Activated naive CD8-positive, alpha-beta T cell treated with anti-CD3 and anti-CD28 coated beads, Interleukin-2, amount 50 U/mL, for 16 hours (primary cell): ENCODE data around the gene PDE4A.
"Not testable (repeated sequence)": the region's sequence is repeated elsewhere in the genome, so short reads cannot be mapped to it uniquely, and the experiment has no call there.

ENCODE experiments used
- DNase-seq: peaks from one replicate; pipeline ENCODE4 v3.0.0-alpha.2; 2020; ENCODE audit warnings: low read depth, low spot score

Gene PDE4A

DNA sequence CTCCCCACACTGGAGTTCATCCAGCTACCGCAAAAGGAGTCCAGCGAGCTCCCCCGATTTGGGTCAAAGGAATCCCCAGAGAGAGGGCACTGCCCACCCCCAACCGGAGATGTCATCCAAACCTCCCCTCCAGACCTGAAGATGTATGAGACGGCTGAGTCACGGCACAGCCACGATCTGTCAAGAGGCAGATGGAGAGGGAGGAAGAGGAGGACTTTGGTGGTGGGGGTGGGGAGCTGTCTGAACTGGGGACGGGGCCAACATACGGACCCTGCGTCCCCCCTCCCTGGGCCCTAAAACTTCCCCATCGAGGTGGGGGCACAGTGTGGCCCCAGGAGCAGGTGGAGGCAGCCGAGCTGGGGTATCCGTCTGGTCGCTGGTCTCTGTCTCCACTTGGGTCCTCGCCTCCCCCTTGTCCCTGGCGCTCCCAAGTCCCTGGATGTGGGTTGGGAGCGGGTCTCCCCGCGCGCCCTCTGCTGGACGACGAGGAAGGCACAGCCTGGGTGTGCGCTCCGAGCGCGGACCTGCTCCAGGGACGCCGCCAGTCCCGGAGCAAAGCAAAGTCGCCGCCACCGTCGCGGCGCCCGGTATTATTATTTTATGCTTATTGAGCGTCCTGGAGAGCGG, 3.8 kb downstream of the PDE4A start:
- no peak for DNase-seq

DNA sequence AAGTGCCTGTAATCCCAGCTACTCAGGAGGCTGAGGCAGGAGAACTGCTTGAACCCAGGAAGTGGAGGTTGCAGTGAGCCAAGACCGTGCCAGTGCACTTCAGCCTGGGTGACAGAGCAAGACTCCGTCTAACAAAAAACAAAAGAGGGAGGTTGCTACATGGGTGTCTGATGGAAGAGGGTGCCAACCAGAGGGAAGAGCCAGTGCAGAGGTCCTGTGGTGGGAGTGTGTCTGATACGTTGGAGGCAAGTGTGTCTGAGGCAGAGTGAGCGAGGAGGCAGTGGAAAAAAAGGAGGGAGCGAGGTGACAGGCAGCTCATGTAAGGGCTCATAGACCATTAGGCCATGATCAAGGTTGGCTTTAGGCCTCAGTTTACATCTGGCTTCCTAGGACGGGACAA, 6.8 kb downstream of the PDE4A start:
- DNase-seq, result no peak

DNA sequence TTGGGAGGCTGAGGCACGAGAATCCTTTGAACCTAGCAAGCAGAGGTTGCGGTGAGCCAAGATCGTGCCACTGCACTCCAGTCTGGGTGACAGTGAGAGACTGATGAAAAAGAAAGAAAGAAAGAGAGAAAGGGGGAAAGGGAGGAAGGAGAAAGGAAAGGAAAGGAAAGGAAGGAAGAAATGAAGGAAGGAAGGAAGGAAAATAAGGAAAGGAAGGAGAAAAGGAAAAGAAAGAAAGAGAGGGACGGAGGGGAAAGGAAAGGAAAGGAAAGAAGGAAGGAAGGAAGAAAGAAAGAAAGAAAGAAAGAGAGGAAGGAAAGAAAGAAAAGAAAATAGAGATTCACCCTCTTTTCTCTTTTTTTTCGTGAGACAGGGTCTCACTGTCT, 8.7 kb downstream of the PDE4A start:
- DNase-seq, result no peak

DNA sequence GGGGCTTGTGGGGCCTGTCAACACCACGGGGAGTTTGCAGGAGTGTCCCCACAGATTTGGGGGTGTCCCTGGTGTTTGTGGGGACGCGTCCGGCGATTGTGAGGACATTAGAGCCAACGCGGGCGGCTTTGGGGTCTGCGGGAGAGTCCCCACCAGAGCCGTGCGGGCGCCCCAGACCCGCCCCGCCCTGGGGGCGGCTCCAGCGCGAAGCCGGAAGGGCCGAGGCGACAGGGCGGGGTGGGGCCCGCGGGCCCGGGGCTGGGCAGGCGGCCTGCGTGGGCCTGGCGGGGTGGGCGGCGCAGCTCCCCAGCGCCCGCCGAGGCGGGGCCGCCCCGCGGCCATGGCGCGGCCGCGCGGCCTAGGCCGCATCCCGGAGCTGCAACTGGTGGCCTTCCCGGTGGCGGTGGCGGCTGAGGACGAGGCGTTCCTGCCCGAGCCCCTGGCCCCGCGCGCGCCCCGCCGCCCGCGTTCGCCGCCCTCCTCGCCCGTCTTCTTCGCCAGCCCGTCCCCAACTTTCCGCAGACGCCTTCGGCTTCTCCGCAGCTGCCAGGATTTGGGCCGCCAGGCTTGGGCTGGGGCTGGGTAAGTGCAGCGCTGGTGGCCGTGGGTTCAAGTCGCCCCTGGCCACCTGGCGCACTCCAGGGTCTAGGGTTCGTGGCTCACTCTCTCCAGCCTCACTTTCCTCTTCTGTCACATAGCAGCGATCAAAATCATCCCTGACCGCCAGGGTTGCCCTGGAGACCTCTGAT, 10.3 kb downstream of the PDE4A start:
- DNase-seq, result no peak

DNA sequence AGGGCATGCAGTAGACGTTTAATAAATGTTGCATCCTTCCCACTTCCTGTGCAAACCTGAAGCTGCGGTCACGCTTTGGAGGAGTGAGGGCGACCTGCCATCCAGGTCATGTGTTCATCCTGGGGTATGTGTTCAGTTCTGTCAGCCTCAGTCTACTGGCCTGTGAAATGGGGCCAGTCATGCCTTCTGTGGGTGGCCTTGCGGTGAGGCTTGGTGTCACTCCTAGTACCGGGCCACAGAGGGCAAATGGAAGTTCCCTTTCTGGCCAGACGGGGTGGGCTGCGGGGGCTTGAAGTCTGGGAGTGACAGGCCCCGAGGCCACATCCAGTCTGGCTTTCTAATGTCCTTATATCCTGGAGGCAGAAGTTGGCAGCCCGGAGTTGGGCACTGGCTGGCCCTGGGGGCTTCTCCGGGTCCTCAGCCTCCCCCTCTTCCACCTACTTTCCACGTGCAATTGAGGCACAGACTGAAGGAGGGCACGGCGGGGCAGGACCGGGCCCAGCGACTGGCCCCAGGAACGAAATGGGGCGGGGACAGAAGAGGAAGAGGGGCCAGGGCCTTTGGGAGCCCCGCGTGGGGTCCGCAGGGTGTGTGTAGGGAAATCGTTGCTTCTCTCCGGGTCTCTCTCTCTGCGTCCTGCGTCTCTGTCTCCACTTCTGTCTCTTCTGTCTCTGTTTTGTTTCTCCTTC, 11.1 kb downstream of the PDE4A start:
- DNase-seq, result no peak

DNA sequence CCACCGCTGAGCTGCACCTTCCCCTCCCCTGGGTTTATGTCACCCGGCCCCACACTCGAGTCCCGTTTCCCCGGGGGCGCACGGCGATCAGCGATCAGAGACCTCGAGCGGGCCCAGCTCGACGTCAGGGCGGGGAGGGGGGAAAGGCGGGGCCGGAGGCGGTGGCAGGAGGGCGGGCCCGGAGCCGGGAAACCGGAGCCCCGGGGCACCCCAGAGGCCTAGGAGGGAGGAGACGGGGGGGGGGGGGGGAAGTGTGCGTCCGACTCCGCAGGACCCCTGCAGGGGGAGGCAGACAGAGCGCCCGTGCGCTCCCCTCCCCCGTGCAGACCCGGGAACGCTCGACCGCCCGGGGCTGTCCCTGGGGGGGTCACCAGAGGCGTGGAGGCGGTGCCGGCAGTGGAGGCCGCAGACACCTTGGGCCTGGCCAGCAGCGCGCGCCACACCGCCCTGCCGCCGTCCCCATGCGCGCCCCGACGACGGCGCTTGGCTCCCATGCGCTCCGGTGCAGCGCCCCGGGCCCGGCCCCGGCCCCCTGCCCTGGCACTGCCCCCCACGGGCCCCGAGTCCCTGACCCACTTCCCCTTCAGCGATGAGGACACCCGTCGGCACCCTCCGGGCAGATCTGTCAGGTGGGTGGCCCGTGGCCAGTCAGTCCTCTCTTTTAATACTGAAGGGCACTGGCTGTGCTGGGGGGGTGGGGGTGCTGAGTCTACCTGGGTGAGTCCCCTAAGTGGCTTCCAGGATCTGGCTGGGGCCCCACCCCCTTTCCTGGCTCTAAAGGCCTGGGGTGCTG, 11.8 kb downstream of the PDE4A start:
- DNase-seq, result no peak

DNA sequence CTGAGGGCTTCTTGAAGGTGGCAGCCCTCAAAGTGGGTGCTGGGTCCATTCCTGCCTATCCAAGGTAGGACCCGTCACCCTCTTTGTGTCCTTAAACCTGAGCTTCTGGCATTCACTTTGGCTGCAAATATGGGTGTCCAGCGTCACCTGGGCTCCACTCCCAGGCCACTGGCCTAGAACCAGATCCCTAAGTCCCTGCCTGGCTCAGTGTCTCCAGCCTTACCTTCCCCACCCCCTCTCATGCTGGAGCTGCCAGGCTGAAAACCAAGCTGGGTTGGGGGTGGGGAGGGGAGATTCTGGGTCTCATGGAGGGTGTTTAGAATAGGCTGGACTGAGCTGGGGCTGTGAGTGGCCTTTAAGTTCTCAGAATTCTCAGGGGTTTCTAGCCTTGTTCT, 12.4 kb downstream of the PDE4A start:
- no peak for DNase-seq

DNA sequence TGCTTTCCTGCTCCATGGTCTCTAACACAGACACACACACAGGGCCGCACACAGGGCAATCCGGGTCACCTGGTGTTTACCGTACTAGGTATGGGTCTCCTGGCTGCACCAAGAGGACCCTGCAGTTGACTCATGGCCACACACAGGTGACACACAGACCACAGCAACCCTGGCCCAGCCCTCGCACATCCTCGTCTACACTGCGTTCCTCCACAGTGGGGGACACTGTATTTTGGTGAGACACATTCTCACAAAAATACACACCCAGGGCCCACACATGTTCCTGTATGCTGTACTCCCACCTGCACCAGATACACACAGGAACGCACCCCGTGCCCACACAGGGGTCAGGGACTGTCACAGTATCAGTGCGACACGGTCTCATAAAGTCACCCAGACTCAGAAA, 12.8 kb downstream of the PDE4A start:
- no peak for DNase-seq

DNA sequence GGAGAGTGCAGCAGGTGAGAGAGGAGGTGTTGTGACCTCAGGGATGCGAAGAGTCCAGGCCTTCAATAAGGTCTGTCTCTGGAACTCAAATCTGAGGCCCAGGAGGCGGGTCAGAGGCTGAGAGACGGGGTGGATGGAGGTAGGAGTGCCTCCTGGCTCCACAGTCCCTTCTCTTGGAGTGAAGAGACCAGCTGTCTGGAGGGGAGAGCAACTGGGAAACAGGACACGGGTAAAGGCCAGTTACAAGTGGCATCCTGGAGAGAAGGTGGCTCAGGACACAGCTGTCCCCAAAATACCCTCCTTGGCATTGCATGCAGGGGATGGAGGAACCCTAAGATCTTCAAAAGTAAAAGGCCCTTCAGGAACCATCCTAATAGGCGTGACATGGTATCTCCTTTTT, 19.2 kb downstream of the PDE4A start:
- DNase-seq, result no peak

DNA sequence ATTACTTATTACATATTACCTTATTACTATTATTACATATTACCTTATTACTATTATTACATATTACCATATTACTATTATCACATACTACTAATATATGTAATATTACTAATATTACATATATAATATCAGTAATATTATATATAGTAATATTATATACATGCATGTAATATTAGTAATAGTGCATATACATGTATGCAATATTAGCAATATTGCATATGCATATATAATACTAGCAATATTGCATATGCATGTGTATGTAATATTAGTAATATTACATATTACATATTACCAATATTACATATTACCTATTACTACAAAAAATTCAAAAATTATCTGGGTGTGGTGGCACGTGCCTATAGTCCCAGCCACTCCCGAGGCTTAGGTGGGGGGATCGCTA, 22.4 kb downstream of the PDE4A start:
- DNase-seq, result no peak

DNA sequence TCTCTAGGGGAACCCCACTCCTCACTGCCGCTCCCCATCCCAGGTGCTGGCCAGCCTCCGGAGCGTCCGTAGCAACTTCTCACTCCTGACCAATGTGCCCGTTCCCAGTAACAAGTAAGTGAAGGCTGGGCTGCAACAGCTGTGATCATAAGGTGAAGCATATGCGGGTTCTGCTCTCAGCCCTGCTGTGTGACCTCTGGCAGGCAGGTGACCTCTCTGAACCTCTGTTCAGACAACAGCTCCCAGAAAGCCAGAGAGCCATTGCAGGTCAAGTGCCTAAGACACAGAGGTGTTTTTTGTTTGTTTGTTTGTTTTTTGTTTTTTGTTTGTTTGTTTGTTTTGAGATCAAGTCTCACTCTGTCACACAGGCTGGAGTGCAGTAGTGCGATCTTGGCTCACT, 28.7 kb downstream of the PDE4A start:
- no peak for DNase-seq

DNA sequence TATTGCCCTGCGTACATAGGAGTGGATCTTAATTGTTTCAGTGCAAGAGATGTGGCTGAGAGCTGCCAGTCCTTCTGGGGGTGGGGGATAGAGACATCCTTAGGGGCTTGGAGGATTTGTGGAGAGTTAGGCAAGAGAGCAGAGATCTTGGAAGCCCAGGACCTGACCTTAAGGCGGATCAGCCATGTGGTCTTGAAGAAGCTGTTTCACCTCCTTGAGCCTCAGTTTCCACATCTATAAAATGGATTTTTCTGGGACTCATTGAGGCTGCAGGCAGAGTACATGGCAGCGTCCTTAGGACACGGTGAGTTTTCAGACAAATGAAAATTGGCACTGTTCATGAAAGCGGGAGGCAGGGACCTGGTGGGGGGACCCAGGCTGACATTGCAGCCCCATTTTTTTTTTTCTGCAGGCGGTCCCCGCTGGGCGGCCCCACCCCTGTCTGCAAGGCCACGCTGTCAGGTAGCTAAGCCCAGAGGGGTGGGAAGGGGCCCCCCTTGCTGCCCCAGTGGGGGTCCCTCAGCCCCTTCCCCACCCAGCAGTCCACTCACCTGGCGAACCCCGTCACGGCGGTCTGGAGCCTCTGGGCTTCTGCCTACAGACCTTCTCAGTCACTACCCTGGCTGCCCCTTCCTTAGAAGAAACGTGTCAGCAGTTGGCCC, 30.0 kb downstream of the PDE4A start:
- DNase-seq, result no peak

DNA sequence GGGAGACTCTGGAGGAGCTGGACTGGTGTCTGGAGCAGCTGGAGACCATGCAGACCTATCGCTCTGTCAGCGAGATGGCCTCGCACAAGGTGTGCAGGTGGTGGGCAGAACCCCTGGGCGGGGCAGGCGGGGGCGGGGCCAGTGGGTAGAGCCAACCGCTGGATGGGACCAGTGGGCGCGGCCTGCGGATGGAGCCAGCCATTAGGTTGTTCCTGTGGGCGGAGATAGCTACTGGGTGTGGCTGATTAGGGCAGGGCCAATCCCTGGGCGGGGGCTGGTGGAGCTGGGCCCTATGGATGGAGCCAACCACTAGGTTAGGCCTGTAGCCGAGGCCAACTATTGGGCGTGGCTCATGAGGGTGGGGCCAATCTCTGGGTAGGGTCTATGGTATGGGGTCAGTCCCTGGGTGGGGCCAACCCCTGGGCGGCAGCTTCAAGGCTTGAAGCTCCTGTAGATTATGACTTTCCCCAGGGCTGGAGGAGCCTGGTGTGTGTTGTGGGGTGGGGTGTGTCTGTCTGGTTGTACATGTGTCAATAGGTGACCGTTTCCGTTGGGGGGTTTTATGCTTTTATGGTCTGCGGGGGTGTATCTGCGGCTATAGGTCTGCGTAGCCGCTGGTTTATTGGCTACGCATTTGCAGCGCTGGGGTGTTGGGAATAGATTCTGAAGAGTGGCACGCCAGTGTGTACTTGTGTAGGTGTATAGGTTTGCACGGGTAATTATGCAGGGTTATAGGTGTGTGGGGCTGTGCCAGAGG, 30.7 kb downstream of the PDE4A start:
- no peak for DNase-seq

DNA sequence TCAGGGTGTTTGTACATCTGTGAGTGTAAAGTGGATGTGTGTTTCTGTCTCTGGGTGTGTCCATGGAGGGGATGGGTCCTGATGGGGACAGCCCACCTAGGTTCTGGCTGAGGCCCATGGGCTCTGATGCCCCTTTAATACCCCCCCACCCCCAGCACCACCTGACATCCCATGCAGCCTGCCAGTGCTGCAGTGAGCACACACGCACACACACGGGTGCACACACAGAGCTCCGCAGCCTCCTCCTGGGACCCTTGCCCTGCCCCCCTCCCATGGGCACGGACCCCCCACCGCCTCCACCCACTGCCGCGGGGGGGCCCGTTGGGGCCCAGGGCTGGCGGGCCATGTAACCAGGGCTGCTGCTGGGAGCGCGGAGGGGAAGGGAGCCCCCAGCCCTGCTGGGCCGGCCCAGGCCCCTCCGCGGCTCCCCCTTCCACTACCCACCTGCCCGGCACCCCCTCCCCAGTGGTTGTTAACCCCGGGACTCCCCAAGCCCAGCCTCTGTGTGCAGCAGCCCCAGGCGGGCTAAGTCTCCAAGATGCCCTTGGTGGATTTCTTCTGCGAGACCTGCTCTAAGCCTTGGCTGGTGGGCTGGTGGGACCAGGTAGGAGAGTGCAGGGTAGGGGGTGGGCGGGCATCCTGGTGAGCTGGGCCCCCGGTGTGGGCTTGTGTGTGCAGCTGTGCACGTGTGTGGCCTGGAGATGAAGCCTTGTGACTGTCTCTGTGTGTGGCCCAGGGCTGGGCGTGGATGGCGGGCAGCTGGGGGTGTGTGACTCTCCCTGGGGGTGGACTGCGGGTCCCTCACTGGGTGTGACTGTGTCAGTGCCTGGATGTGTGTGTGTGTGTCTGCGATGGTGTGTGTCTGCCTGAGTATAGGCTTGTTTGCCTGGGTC, 32.6 kb downstream of the PDE4A start:
- DNase-seq, result no peak

DNA sequence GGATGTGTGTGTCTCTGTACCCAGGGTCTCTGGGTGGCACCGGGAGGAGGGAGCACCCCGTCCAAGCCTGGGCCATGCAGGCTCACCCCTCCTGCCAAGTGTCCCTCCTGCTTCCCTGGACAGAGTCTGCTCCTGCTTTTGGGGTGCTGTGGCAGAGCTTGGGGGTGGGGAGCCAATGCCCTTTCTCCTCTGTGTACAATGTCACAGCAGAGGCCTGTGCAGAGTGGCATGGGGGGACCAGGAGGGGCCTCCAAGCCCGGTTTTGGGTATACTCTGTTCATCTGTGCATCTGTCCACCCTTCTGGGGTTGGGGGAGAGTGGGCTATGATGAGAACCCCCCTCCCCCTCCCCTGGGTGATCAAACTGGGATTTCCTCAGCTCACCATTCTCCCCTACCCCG, 33.5 kb downstream of the PDE4A start:
- DNase-seq, result no peak

DNA sequence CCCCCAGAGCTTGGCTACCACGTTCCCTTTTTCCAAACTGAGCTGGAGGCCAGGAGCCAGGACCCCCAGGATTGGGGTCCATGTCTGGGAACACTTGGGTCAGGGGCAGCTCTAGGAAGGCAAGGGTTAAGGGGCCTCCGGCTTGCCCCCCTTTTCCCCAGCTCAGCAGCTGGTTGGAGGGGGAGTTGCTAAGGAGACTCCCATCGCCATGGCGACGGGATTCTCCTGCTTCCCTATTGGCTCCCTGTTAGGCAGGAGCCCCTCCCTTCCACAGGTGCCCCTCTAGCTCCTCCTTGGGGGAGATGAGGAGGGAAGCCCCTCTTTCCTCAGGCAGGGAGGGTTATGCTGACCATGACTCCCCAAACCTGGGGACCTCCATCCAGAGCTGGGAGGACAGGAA, 33.9 kb downstream of the PDE4A start:
- no peak for DNase-seq

DNA sequence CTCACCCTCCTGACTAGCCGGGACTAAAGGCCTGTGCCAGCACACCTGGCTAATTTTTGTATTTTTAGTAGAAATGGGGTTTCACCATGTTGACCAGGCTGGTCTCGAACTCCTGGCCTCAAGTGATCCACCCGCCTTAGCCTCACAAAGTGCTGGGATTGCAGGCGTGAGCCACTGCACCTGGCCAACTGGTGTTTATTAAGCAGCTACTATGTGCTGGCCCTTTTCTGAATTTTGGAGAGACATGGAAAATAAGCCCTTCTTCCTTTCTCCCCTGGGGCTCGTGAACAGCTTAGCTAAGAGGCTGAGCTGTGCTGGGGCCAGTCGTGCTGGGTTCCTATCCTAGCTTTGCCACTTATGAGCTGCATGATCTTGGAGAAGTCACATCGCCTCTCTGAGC, 38.4 kb downstream of the PDE4A start:
- DNase-seq, result not testable (repeated sequence)

DNA sequence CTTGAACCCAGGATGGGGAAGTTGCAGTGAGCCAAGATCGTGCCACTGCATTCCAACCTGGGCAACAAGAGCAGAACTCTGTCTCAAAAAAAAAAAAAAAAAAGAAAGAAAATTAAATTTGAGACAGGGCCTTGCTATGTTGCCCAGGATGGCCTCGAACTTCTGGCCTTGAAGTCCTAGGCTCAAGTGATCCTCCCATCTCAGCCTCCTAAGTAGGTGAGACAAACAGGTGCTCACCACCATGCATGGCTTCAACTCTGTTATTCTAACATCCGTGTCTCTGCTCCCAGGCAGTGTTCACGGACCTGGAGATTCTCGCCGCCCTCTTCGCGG, 40.3 kb downstream of the PDE4A start:
- no peak for DNase-seq

DNA sequence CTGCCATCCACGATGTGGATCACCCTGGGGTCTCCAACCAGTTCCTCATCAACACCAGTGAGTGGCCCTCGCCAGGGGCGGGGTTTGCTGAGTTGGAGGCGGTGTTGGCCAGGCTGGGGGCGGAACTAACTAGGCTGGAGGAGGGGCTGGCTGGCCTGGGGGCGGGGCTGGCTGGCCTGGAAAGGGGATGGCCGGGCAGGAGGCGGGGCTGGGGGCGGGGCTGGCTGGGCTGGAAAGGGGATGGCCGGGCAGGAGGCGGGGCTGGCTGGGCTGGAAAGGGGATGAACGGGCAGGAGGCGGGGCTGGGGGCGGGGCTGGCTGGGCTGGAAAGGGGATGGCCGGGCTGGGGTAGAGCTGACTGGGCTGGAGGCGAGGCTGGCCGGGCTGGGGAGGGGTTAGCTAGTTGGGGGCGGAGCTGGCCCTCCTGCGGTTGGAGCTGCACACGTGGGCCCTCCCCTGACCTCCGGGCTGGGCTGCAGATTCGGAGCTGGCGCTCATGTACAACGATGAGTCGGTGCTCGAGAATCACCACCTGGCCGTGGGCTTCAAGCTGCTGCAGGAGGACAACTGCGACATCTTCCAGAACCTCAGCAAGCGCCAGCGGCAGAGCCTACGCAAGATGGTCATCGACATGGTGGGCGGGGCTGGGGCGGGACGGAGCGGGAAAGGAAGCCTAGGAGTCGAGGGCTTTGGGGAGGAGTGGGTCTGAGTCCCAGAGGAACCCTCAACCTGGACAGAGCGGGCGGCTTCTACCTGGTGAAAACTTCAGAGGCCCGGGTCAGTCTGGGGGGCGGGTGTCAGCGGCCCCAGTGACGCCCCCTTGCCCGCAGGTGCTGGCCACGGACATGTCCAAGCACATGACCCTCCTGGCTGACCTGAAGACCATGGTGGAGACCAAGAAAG, 41.0 kb downstream of the PDE4A start:
- peak; percentile 68 for DNase-seq
